IPS-11a (cell line): ENCODE measurements around the gene NUDT19.
A peak's percentile ranks its signal among the peaks of the same experiment; 100 is the strongest.
"Not testable (repeated sequence)": the region's sequence is repeated elsewhere in the genome, so short reads cannot be mapped to it uniquely, and the experiment has no call there.

Experiments
- H3K4me3 ChIP-seq: one replicate; pipeline ENCODE4 v1.5.1; 2013; ENCODE audit warnings: low read depth, low read length, control low read depth

Gene NUDT19

DNA sequence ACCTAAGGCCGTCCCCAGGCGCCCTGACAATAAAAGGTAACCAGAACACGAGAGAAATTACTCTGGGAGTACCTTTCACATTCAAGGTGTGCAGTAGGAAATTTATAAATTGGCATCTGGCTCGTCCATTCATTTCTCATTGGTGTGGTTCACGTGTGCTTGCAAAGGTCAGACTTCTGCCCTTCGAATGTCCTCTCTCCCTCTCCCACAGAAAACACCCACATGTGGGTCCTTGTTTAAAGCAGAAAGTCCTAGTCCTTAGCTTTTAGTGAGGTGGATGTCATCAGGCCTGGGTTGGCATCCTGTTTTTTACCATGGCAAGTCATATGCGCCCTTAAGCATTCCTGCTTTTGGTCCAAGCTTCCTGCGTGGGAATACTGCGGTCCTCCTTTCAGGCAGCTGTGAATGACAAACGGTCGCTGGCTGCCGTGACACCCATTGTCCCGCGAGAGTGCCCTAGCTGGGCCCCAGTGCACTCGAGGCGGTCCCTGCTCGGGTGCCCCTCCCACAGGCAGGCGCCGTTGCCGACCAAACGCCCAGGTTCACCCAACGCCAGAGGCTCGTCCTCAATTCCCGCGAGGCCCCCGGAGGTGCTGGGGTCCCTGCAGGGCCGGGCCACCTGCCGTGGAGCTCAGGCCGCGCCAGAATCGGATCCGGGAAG lies at the start of gene NUDT19:
Gene NUDT19 (plus strand): TSS at position 531 of the 661 bp plus-strand sequence. CDS start 140 bp downstream, outside the sequence.
- peak within 1 kb of the TSS; percentile 37 for H3K4me3 ChIP-seq

DNA sequence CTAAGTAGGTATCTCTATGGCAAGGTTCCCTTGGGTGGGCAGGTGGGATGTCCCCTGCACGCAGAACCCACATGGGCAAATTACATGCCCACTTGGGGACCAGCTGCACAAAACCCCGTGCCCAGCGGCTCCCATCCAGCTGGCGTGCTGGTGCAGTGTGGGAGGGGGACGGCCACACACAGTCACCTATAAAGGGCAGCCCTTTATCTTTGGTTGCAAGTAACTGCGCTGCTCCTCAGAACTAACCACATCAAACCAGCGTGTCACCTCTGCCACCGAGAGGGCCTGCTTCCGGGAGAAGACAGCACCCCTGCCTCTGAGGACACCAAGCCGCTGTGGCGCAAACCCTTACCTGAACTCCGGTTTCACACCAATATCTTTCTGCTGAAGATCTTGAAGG lies 48.9 kb upstream of the NUDT19 start:
- H3K4me3 ChIP-seq: no peak overlapping the region

DNA sequence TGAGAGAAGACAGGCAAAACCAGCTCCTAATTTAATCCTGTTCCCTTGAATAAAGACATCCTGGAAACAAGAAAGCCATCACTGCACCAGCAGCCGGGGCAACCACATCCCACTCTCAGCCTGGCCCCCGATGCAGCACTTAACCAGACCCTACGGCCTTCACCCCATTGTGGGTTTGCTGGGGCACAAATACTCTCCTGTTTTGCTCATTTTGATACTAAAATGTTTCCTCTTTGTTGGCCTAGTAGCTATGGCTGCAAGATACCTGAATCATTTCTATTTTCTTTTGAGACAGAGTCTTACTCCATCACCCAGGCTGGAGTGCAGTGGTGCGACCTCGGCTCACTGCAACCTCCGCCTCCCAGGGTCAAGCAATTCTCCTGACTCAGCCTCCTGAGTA lies 45.1 kb upstream of the NUDT19 start:
- no peak overlapping the region for H3K4me3 ChIP-seq

DNA sequence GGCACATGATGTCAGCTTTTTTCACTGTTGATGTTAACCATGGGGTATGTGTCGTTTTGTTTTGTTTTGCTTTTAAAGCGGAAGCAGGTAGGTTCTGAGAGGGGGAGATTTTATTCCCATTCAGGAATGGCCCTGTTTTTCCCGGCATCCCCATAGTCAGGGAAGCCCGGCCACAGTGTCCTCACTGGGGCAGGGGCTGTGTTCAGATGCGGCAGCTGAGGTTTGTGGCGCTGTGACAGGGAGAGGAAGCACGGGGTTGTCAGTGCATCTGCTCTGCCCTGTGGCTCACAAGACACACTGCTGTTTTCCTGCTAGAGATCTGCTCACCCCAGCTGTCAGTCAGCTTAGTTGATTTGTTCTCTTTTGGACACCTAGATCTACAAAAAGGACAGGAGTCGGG lies 44.3 kb upstream of the NUDT19 start:
- no peak overlapping the region for H3K4me3 ChIP-seq

DNA sequence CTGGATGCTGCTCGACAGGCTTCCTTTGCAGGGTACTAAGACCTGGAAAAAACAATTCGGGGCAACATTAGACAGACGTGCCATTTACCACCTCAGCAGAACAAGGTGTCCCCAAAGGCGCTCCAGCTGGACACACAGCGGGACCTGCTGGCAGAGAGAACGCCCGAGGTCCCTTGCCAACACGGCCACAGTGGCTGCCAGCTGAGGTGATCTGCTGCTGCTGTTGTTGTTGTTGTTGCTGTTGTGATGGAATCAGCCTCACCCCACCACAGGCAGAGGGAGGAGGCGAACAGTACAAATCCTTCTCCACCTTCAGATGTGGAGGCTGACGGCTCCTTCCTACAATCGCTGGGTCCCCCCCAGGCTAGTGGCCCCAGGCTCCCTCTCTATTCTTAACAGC lies 41.9 kb upstream of the NUDT19 start:
- no peak overlapping the region for H3K4me3 ChIP-seq

DNA sequence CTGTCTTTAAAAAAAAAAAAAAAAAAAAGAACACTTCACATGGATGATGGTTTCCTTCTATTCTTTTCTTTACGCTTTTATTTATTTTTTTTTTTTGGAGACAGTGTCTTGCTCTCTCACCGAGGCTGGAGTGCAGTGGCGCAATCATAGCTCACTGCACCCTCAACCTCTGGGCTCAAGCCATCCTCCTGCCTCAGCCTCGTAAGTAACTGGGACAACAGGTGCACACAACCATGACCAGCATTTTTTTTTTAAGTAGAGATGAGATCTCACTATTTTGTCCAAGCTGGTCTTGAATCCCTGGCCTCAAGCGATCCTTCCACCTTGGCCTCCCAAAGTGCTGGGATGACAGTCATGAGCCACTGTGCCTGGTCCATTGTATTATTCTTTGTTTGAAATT lies 41.0 kb upstream of the NUDT19 start:
- H3K4me3 ChIP-seq: no peak overlapping the region

DNA sequence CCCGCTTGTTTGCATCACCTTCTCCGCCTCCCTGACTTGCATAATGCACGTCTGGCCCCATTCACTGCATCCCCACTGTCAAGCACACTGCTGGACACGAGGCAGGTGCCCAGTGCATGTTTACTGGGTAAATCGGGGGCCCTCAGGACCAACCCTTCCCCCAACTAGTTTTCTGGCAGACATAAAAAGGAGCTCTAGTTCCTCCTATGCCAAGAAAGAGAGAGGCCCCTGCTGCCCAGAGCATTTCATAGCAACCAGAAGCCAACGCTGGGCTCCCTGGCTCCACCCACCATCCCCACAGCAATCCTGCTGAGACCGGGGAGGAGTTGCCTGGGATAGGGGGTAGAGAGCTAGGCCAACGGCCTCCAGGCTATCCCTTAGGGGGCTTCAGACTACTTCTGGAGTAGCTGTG lies 39.9 kb upstream of the NUDT19 start:
- no peak overlapping the region for H3K4me3 ChIP-seq

DNA sequence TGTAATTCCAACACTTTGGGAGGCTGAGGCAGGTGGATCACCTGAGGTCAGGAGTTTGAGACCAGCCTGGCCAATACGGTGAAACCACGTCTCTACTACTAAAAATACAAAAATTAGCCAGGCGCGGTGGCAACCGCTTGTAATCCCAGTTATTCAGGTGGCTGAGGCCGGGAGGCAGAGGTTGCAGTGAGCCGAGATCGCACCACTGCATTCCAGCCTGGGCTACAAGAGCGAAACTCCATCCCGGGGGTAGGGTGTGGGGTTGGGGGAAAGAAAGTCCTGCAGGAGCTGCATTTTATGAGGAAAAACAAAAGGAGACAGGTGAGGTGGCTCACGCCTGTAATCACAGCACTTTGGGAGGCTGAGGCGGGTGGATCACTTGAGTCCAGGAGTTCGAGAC lies 39.3 kb upstream of the NUDT19 start:
- H3K4me3 ChIP-seq: not testable (repeated sequence)

DNA sequence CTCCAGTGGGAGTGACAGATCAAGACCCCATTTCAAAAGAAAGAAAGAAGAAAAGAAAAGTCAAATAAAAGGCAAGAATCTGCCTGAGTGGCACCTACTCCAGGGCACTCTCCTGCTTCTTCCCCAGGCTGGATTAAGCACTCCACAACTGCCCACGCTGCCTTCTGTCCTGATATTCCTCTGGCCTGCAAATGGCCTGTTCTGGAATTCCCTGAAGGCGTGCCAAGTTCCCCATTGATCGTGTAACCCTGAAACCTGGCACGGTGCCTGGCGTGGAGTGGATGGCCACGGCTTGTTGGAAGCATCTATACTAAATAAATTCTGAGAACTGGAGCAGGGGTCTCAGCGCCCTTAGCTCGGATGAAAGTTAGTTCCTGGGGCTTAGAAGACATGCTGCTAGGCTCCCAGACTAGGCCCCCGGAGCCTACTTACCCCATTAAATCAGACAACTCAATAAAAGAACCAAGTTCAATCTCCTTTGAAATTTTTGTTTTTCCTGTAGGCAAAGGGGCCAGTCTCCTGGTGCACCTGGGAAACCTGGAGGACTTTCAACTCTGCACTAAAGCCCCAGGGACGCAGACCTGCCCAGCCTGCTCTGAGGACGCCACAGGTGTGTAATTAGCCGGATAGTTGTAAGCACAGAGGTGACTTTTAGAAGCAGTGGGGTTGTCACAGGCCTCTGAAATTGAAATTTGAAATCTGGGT lies 38.6 kb upstream of the NUDT19 start:
- no peak overlapping the region for H3K4me3 ChIP-seq

DNA sequence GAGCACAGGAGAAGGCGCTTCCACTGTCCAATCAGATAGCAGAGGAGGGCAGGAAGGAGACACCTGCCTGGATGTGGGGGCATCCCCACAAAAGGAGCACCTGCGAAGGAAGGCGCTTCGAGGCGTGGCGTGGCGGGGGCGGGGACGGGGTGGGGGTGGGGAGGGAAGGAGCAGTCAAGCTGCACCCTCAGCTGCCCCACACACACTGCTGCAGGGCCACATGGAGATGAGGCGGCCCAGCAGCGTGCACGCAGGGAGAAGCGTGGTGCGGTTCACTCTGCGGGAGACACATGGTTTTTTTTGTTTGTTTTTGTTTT lies 38.1 kb upstream of the NUDT19 start:
- H3K4me3 ChIP-seq: no peak overlapping the region

DNA sequence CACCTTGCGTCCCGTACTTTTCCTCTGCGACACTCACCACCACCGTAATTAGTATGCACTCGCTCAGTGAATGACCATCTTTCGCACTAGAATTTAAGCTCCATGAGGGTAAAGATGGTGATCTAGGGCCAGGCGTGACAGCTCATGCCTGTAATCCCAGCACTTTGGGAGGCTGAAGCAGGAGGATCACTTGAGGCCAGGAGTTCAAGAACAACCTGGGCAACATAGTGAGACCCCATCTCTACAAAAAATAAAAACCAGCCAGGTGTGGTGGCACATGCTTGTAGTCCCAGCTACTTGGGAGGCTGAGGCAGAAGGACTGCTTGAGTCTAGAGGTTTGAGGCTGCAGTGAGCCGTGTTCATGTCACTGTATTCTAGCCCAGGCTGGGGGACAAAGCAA lies 35.2 kb upstream of the NUDT19 start:
- not testable (repeated sequence) for H3K4me3 ChIP-seq

DNA sequence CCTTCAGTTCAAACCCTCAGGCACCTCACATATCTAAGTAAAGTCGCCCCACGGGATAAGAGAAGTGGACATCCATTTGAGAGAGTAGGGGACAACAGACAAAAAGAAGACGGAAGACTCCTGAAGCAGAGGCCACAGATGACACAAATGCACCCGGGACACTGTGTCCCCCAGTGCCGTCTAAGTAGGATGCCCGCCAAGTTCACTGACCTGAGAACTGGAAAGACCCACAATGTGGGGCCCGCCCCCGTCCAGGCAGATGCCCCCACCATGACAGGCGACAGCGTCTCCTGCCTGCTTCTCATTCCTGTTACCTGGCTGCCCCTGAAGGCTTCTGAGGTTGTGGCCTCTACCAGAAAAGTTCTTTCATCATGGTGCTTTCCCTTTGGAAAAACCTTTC lies 33.5 kb upstream of the NUDT19 start:
- H3K4me3 ChIP-seq: no peak overlapping the region

DNA sequence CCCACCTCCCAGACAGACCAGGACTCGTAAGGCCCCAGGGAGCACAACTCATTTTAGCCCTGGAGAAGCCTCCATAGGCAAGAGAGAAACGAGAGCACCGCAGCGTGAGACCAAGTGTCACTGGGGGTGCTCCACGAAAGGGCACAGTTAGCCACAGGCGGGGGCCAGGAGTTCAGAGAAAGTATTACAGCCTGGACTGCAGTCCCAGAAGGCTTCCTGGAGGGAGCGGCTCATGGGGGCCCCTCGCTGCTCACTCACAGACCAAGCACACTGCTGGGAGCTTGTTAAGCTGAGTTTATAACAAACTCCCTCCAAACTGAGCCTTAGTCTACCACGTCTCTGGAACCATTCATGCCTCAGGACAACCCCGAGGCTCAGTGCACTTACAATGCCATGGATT lies 33.1 kb upstream of the NUDT19 start:
- no peak overlapping the region for H3K4me3 ChIP-seq

DNA sequence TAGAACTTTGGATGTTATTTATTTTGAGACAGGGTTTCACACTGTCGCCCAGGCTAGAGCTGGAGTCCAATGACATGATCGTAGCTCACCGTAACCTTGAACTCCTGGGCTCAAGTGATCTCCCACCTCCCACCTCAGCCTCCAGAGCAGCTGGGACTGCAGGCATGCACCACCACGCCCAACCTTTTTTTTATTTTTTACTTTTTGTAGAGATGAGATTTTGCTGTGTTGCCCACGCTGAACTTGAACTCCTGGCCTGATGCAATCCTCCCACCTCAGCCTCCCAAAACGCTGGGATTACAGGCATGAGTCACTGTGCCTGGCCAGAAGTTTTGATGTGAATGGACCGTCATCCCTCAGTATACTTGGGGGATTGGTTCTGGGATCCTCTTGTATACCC lies 30.3 kb upstream of the NUDT19 start:
- H3K4me3 ChIP-seq: no peak overlapping the region

DNA sequence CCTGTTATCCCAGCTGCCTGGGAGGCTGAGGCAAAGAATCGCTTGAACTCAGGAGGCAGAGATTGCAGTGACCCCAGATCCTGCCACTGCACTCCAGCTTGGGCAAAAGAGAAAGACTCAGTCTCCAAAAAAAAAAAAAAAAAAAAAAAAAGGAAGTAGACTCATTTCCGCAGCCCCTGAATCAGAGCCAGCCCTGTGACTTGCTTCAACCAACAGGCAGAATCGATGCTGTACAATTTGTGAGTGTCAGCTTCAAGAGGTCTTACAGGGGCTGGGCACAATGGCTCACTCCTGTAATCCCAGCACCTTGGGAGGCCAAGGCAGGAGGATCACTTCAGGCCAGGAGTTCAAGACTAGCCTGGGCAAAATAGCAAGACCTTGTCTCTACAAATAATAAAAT lies 29.4 kb upstream of the NUDT19 start:
- no peak overlapping the region for H3K4me3 ChIP-seq

DNA sequence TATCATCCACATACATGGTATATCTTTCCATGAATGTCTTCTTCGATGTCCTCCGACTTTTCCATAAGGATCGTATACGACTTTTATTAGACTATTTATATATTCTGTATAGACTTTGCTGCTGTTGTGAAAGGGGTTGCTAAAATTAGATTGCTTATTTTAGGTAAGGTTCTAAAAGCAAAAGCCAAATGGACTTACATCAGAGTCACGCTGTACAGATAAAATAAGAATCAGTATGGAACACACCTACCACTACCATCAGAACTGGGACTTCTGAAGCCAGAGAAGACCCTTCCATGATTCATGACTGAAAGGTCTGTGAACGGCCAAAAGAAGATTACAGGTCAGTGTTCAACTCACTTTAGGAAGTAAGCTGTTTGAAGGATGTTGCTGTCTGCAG lies 25.5 kb upstream of the NUDT19 start:
- H3K4me3 ChIP-seq: no peak overlapping the region

DNA sequence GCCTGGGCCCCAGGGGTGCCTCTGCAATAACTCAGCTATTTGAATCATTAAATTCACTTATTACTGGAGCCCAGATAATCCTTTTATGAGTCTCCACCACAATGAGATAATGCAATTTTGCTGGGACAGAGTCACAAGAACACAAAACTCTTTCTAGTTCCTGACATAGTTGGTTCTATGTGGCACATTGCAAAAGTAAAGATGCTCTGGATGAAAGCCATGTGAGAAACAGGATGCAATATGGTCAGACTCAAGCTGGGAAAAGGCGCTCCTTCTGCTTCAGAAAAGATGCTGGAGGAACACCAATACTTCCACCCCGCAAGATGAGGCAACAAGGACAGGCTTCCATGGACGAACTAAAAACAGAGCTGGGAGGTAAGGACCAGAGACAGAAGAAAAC lies 22.3 kb upstream of the NUDT19 start:
- no peak overlapping the region for H3K4me3 ChIP-seq

DNA sequence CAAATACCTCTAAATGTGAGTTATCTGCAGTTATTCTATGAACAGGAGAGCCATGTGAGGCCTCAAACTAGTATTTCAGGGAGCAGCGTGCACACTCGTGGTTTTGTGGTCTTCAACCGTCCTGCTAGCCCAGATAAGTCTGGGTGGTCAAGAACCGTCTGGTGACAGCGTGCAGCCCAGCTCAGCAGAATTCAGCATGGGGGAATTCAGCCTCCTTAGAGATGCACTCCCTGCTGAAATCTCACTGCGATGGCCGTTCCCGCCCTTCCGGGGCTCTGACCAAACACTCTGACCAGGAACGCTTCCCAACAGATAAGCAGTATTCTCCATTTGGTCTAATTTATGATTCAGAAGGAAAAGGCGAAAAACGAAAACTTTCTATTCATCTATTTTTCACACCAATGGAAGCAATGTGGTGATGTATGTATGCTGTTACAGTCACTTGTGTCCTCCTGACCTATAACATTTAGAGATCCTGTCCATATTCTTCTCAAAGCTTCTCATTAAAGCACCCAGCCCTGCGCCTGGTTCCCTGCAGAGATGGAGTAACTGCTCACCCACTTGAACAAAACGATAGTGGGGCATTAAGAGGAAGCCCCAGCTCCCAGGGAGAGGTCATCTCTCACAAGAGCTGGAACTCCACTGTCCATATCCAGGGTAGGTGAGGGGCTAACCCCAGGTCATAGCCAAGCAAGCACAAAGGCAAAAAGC lies 19.6 kb upstream of the NUDT19 start:
- no peak overlapping the region for H3K4me3 ChIP-seq

DNA sequence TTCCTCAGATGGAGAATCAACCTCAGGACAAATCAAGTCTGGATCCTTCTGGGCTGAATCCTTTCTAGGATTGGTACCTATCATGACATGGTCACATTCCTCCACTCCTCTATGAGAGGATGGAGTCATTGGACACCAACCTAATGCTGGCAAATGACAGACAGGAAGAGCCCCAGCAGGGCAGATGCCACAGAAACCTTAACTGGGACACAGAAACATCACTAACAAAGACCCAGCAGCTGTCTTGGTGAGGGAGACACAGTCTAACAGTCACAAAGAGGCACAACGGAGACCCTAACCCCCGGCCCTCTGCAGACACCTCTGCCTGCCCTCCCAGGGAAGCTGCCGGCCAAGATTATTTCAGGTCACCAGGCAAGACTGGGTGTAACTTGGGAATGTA lies 18.8 kb upstream of the NUDT19 start:
- H3K4me3 ChIP-seq: no peak overlapping the region

DNA sequence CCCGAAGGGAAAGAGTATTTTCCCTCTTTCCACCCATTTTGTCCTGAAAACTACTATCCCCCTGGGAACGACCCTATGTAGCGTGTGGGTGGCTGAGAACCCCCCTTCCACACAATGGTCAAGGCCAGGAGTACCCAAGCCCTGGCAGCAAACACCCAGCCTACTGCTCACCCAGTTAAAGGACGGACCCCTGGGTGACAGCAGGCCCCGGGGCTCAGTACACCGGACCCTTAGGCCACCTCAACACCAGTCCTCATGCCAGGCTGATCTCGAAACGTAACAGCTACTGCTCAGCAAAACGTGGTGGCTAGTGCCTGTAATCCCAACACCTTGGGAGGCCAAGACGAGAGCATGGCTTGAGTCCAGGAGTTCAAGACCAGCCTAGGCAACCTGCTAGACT lies 18.0 kb upstream of the NUDT19 start:
- no peak overlapping the region for H3K4me3 ChIP-seq

DNA sequence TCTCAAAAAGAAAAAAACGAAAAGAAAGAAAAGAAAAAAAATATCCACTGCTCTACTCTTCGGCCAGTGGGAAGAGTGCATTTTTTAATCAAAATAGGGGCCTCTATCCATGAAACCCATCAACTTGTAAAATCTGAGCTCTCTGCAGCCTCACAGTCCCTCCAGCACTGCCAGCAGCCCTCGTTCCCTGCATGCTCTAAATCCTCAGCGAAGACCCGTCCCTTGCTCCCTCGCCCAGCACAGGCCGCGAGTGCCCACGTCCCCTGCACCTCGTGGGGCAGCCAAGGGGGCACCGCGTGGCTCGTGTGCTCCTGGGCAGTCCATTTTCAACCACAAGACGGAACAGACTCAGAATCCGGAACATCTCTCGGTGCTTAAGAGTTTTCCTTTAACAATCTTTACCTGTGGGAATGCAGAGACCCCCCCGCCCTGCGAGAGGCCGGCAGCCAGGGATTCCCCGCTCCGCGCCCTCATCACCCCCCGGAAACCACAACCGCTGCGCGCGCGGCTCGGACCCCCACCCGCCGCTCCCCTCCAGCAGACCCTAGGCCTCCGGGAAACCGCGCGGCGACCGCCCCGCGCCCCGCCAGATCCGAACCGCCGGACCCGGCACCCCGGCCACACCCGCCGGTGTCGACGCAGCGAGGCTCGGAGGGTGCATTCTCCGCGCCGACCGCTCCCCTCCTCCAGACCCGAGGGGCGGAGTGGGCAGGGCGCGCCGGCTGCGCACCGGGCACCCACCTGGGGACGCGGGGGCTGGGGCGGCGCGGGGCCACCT lies 17.3 kb upstream of the NUDT19 start:
- H3K4me3 ChIP-seq: peak overlapping the region; percentile 76
